Endothelial cell of umbilical vein (primary cell): ENCODE data around the gene PPFIBP2. TPM values are rescaled to one million over a fixed set of nuclear protein-coding genes. Genes with fewer than 3 reads are reported as not detected.

ENCODE experiments used
- BruUV-seq: library from RNA; stranded (reverse); fragments of 400-500 nt; replicated peaks from 2 replicates; lab custom pipeline; 2021; lab: Mats Ljungman, UMichigan
- CTCF ChIA-PET: fragments of 300-600, 350-600 bp; sonication (Branson Sonifier 250); formaldehyde crosslinking; loops from one replicate; lab custom pipeline; 2021; ENCODE audit warnings: antibody characterized with exemption, inconsistent platforms; lab: Charles Lee
- POLR2A ChIA-PET: fragments of 300-600, 350-600 bp; sonication (Branson Sonifier 250); formaldehyde crosslinking; loops from one replicate; lab custom pipeline; 2021; ENCODE audit warnings: antibody characterized with exemption, inconsistent platforms; lab: Charles Lee
- DNase-seq: peaks from one replicate; pipeline ENCODE4 v3.0.0-alpha.2; 2011; ENCODE audit warnings: low read depth, low spot score
- FAIRE-seq: peaks from 2 replicates; lab custom pipeline; 2011; peaks lifted over from hg19 to GRCh38; lab: Jason Lieb, UNC
- H2AFZ ChIP-seq: 2 replicates; pipeline ENCODE4 v1.6.0; 2012; ENCODE audit warnings: low read depth, low read length, control low read depth, inconsistent platforms
- H3K27ac ChIP-seq: 2 replicates; pipeline ENCODE4 v1.5.1; 2011; ENCODE audit warnings: low read depth, mild to moderate bottlenecking, control low read depth, low read length, moderate library complexity; ENCODE audit not compliant: insufficient read depth
- H3K27me3 ChIP-seq, 2 experiments: 2 replicates each; pipeline versions ENCODE4 v1.6.0 to v1.6.1; 2011; ENCODE audit warnings: low read length in 2 of 2, mixed read lengths in 1 of 2; ENCODE audit not compliant: control insufficient read depth in 2 of 2, insufficient read depth in 2 of 2
- H3K36me3 ChIP-seq, 2 experiments: 2 replicates in 1 of 2; 3 replicates in 1 of 2; pipeline ENCODE4 v1.5.1; 2011; ENCODE audit warnings: low read length in 2 of 2, mild to moderate bottlenecking in 1 of 2, moderate library complexity in 1 of 2; ENCODE audit not compliant: control insufficient read depth in 2 of 2, insufficient read depth in 2 of 2; ENCODE audit errors: extremely low read depth in 1 of 2
- H3K4me1 ChIP-seq: 3 replicates; pipeline ENCODE4 v1.5.1; 2011; ENCODE audit warnings: mild to moderate bottlenecking, low read length; ENCODE audit not compliant: control insufficient read depth, insufficient read depth; ENCODE audit errors: extremely low read depth
- H3K4me2 ChIP-seq: 2 replicates; pipeline ENCODE4 v1.6.1; 2011; ENCODE audit warnings: low read length, control low read depth, mixed read lengths; ENCODE audit not compliant: insufficient read depth
- H3K4me3 ChIP-seq, 3 experiments: fragments of 200-600 bp in 1 of 3; sonication (generic), shearing (Covaris generic) in 1 of 3; replicated peaks in 1 of 3; 2 replicates each; pipeline ENCODE4 v1.5.1; 2011 to 2016; ENCODE audit warnings: control low read depth in 3 of 3, low read length in 3 of 3, mild to moderate bottlenecking in 2 of 3, inconsistent platforms in 1 of 3, low read depth in 1 of 3, moderate library complexity in 1 of 3; ENCODE audit not compliant: insufficient read depth in 1 of 3
- H3K79me2 ChIP-seq: 2 replicates; pipeline ENCODE4 v1.6.0; 2012; ENCODE audit warnings: low read length, inconsistent platforms; ENCODE audit not compliant: control insufficient read depth, insufficient read depth
- H3K9ac ChIP-seq: replicated peaks from 2 replicates; pipeline ENCODE3; 2011; ENCODE audit warnings: low read length, control low read depth; ENCODE audit not compliant: insufficient read depth; ENCODE audit errors: extremely low read depth
- H3K9me1 ChIP-seq: replicated peaks from 3 replicates; pipeline ENCODE4 v1.6.0; 2011; ENCODE audit warnings: mild to moderate bottlenecking, low read length; ENCODE audit not compliant: control insufficient read depth, insufficient read depth; ENCODE audit errors: extremely low read depth
- H3K9me3 ChIP-seq: replicated peaks from 2 replicates; pipeline ENCODE4 v1.5.1; 2012; ENCODE audit warnings: low read length, inconsistent platforms; ENCODE audit not compliant: control insufficient read depth, insufficient read depth
- H4K20me1 ChIP-seq: replicated peaks from 2 replicates; pipeline ENCODE3; 2011; ENCODE audit warnings: mild to moderate bottlenecking, low read length; ENCODE audit not compliant: control insufficient read depth, insufficient read depth; ENCODE audit errors: extremely low read depth
- EZH2 ChIP-seq: IDR thresholded peaks from 2 replicates; pipeline ENCODE4 v1.6.1; 2012; ENCODE audit warnings: borderline replicate concordance, low read depth, mild to moderate bottlenecking, moderate library complexity, low read length, inconsistent platforms; ENCODE audit not compliant: severe bottlenecking
- FOS ChIP-seq: IDR thresholded peaks from 2 replicates; pipeline ENCODE4 v1.6.1; 2011; ENCODE audit warnings: mild to moderate bottlenecking, low read length, moderate library complexity, borderline replicate concordance; ENCODE audit not compliant: insufficient read depth
- GATA2 ChIP-seq: IDR thresholded peaks from 2 replicates; pipeline ENCODE4 v1.7.0; 2011; ENCODE audit warnings: low read depth, mild to moderate bottlenecking, moderate library complexity, mixed read lengths, low read length; ENCODE audit not compliant: insufficient read length, insufficient read depth
- JUN ChIP-seq: IDR thresholded peaks from 2 replicates; pipeline ENCODE4 v1.6.1; 2011; ENCODE audit warnings: borderline replicate concordance, low read depth; ENCODE audit not compliant: insufficient read length, insufficient read depth
- MAX ChIP-seq: IDR thresholded peaks from 2 replicates; pipeline ENCODE4 v1.6.1; 2011; ENCODE audit not compliant: insufficient read depth, insufficient read length
- MYC ChIP-seq: IDR thresholded peaks from one replicate; pipeline ENCODE4 v1.6.1; 2011; ENCODE audit warnings: mild to moderate bottlenecking, low read depth, low read length
- POLR2A ChIP-seq: IDR thresholded peaks from 2 replicates; pipeline ENCODE4 v1.6.1; 2012; ENCODE audit warnings: low read depth, mild to moderate bottlenecking, control low read depth, low read length
- POLR2AphosphoS5 ChIP-seq: IDR thresholded peaks from 2 replicates; pipeline ENCODE4 v1.6.1; 2012; ENCODE audit warnings: low read depth, mild to moderate bottlenecking, control low read depth, low read length, moderate library complexity; ENCODE audit not compliant: insufficient read depth
- dilution Hi-C: fragments of 300-500 bp; cut with MboI; formaldehyde crosslinking; loops from one replicate; pipeline ENCODE4 v1.15.0; 2019; ENCODE audit warnings: low sequenced_read_pairs; ENCODE audit not compliant: extremely low pct_ligation_motif_present
- intact Hi-C: fragments of 100-400 bp; cut with micrococcal nuclease; formaldehyde crosslinking; loops from one replicate; pipeline ENCODE4 v1.10.0; 2022
- polyA plus RNA-seq, 4 experiments: library from polyadenylated mRNA; depleted of rRNA in 3 of 4; stranded (reverse) in 3 of 4; unstranded in 1 of 4; fragments of >200 nt; gene quantifications; 2 replicates each; pipeline versions ENCODE4 v1.2.1 to v1.2.3, GENCODE V29; 2011 to 2012; ENCODE audit warnings: missing spikeins in 1 of 4
- total RNA-seq: library from RNA; stranded (reverse); gene quantifications from 2 replicates; pipeline ENCODE4 v1.2.3, GENCODE V29; 2021
- TF ChIP-seq, protein P1 (sequence below), 2 donors: IDR thresholded peaks; 1 replicate in 1 of 2; 2 replicates in 1 of 2; pipeline ENCODE4 v1.5.1; 2011; ENCODE audit warnings: low read length in 2 of 2, mild to moderate bottlenecking in 2 of 2, moderate library complexity in 2 of 2, control low read depth in 1 of 2, inconsistent platforms in 1 of 2, low read depth in 1 of 2; ENCODE audit not compliant: insufficient read depth in 1 of 2; ENCODE audit errors: extremely low read depth in 1 of 2

Gene PPFIBP2
- total and polyA plus RNA-seq, 2 donors (not counting 3 experiments of a cell fraction or from before 2014, with no cell fraction given) = 1.3 to 4.0 TPM

DNA sequence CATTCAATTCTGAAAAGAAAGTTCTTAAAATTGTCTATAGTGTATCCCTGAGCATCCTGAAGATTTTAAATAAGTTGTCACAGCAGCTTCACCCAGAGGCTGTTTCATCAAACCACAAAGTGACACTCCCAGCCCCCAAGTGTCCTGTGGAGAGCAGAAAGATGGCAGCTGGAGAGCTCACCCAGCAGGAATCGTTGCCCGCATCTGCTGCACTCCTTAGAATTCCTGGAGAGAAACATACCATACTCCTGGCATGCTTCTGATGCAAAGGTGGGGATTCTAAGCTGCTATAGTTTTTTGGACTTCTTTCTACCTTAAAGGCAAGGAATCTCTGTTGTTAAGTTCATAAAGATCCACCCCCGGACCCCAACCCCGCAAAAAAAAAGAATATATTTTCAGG is 173.0 kb downstream of the PPFIBP2 start:
- no peaks in the 10 kb centered on the region for H3K9me1 ChIP-seq
- H3K9me3 ChIP-seq = no peaks in the 10 kb centered on the region
- TF ChIP-seq POLR2A = no peak
- TF ChIP-seq FOS = no peak
- TF ChIP-seq POLR2AphosphoS5 = no peak
- H3K4me1 ChIP-seq = no peaks in the 10 kb centered on the region
- no peaks in the 10 kb centered on the region for H4K20me1 ChIP-seq
- H3K27ac ChIP-seq = no peak overlapping the region
- no peaks in the 10 kb centered on the region for H3K79me2 ChIP-seq
- BruUV-seq = no TSS peak
- no peak overlapping the region for H3K9ac ChIP-seq
- ChIA-PET POLR2A (interaction anchor here (0.7 kb wide), 1 partner anchor 171 kb away, joined by 3 read pairs; no protein-coding TSS in a partner anchor), CTCF (interaction anchor here (0.7 to 3.8 kb wide), 6 partner anchors 28 to 589 kb away, joined by 3 to 23 read pairs (median 4); no protein-coding TSS in a partner anchor)
- H3K36me3 ChIP-seq = no peaks in the 10 kb centered on the region
- DNase-seq = no peak
- peaks cover 39 to 47% of the 10 kb centered on the region in 2 experiments for H3K27me3 ChIP-seq
- intact Hi-C loops = no loop called here
- FAIRE-seq = no peak
- H2AFZ ChIP-seq = no peak overlapping the region
- dilution Hi-C loops = no loop called here
- no peak overlapping the region for H3K4me2 ChIP-seq
- no peak overlapping the region for H3K4me3 ChIP-seq

DNA sequence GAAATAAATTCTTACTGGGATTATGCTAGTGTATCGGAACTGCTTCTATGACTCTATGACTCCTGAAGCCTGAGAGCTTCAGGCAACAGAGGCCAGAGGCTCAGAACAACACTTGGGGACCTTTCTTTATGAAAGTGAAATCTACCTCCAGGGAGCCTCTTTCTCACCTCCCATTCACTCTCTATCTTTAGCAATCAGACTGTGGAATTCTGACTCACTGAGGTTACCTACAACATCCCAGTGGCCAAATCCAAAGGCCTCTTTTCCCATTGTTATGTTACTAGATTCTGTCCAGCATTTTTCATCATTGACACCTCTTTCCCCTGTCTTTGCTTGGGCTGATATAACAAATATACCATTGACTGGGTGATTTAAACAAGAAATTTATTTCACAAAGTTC is 173.6 kb downstream of the PPFIBP2 start:
- Histone ChIP-seq H3K9me1 (no peaks in the 10 kb centered on the region), H3K4me2 (no peak overlapping the region), H3K4me1 (no peaks in the 10 kb centered on the region), H2AFZ (no peak overlapping the region), H4K20me1 (no peaks in the 10 kb centered on the region), H3K9ac (no peak overlapping the region), H3K79me2 (no peaks in the 10 kb centered on the region), H3K27me3 (peaks cover 43 to 47% of the 10 kb centered on the region in 2 experiments), H3K9me3 (no peaks in the 10 kb centered on the region), H3K27ac (no peak overlapping the region), H3K36me3 (no peaks in the 10 kb centered on the region), H3K4me3 (no peak overlapping the region)
- DNase-seq (no peak), FAIRE-seq (no peak)
- no TSS peak for BruUV-seq
- dilution Hi-C loops = no loop called here
- CTCF ChIA-PET = interaction anchor here (0.6 to 3.8 kb wide), 8 partner anchors 27 to 591 kb away, joined by 3 to 23 read pairs (median 4); no protein-coding TSS in a partner anchor
- POLR2A ChIA-PET = interaction anchor here (0.7 kb wide), 1 partner anchor 172 kb away, joined by 3 read pairs; no protein-coding TSS in a partner anchor
- no peak for TF ChIP-seq EZH2
- TF ChIP-seq MAX = no peak
- TF ChIP-seq POLR2AphosphoS5 = no peak
- TF ChIP-seq GATA2 = no peak
- no peak for TF ChIP-seq FOS
- TF ChIP-seq, protein P1, sequence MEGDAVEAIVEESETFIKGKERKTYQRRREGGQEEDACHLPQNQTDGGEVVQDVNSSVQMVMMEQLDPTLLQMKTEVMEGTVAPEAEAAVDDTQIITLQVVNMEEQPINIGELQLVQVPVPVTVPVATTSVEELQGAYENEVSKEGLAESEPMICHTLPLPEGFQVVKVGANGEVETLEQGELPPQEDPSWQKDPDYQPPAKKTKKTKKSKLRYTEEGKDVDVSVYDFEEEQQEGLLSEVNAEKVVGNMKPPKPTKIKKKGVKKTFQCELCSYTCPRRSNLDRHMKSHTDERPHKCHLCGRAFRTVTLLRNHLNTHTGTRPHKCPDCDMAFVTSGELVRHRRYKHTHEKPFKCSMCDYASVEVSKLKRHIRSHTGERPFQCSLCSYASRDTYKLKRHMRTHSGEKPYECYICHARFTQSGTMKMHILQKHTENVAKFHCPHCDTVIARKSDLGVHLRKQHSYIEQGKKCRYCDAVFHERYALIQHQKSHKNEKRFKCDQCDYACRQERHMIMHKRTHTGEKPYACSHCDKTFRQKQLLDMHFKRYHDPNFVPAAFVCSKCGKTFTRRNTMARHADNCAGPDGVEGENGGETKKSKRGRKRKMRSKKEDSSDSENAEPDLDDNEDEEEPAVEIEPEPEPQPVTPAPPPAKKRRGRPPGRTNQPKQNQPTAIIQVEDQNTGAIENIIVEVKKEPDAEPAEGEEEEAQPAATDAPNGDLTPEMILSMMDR (IDR thresholded peaks at IDR 0.05; ENCODE audit: extremely low read depth in 1 of 2, insufficient read depth in 1 of 2, low read depth in 1 of 2, low read length in 2 of 2) = no peak
- TF ChIP-seq JUN = no peak
- TF ChIP-seq MYC = no peak
- no peak for TF ChIP-seq POLR2A
- intact Hi-C loops = no loop called here
